Stimulated activated CD4-positive, alpha-beta T cell treated with anti-CD3 and anti-CD28 coated beads, Interleukin-1b, Interleukin-23, amount 100 ng/mL, for 1 hour (primary cell): Measurements from ENCODE around the gene KCNJ4.
"Not testable (repeated sequence)": the region's sequence is repeated elsewhere in the genome, so short reads cannot be mapped to it uniquely, and the experiment has no call there.

Source experiments
- DNase-seq, 2 donors: peaks; one replicate each; pipeline ENCODE4 v3.0.0-alpha.2; 2020; ENCODE audit warnings: low read depth in 2 of 2

KCNJ4 gene

GRCh38 chr22:38386918-38387317 lies 68.1 kb downstream of the KCNJ4 start:
- not testable (repeated sequence) for DNase-seq

GRCh38 chr22:38383417-38383816 lies 71.6 kb downstream of the KCNJ4 start:
- no peak for DNase-seq

GRCh38 chr22:38381371-38381770 lies 73.6 kb downstream of the KCNJ4 start:
- DNase-seq: not testable (repeated sequence)
